DND-41 (cell line): ENCODE results near the gene PTGES.

ENCODE experiments used
- EZH2 ChIP-seq: IDR thresholded peaks from 3 replicates; pipeline ENCODE4 v1.6.1; 2012; ENCODE audit warnings: borderline replicate concordance, low read depth, mild to moderate bottlenecking, moderate library complexity, low read length, inconsistent platforms; ENCODE audit not compliant: severe bottlenecking
- TF ChIP-seq, protein P1 (sequence below): IDR thresholded peaks from 2 replicates; pipeline ENCODE4 v1.5.1; 2012; ENCODE audit warnings: borderline replicate concordance, low read length, moderate library complexity, mild to moderate bottlenecking; ENCODE audit not compliant: poor library complexity, severe bottlenecking; ENCODE audit errors: extremely low read depth

- TF ChIP-seq, protein P1, sequence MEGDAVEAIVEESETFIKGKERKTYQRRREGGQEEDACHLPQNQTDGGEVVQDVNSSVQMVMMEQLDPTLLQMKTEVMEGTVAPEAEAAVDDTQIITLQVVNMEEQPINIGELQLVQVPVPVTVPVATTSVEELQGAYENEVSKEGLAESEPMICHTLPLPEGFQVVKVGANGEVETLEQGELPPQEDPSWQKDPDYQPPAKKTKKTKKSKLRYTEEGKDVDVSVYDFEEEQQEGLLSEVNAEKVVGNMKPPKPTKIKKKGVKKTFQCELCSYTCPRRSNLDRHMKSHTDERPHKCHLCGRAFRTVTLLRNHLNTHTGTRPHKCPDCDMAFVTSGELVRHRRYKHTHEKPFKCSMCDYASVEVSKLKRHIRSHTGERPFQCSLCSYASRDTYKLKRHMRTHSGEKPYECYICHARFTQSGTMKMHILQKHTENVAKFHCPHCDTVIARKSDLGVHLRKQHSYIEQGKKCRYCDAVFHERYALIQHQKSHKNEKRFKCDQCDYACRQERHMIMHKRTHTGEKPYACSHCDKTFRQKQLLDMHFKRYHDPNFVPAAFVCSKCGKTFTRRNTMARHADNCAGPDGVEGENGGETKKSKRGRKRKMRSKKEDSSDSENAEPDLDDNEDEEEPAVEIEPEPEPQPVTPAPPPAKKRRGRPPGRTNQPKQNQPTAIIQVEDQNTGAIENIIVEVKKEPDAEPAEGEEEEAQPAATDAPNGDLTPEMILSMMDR = no peak
- TF ChIP-seq EZH2 = no peak
Observed at GRCh38 chr9:129725795-129726251, 27.0 kb downstream of the PTGES start.
